HFFc6 (cell line): ENCODE data around the gene STXBP1. TPM values are rescaled to one million over a fixed set of nuclear protein-coding genes. Genes with fewer than 3 reads are reported as not detected.
A peak's percentile ranks its signal among the peaks of the same experiment; 100 is the strongest.

Experiments
- DNase-seq: peaks from one replicate; pipeline ENCODE4 v3.0.0-alpha.2; 2018
- H3K27ac Mint-ChIP-seq: 2 replicates; pipeline ENCODE4 v1.8.0; 2020; ENCODE audit warnings: mild to moderate bottlenecking, mixed read lengths
- H3K27me3 Mint-ChIP-seq: 2 replicates; pipeline ENCODE4 v1.8.0; 2021; ENCODE audit warnings: mild to moderate bottlenecking, moderate library complexity, mixed read lengths; ENCODE audit not compliant: insufficient read depth
- H3K36me3 Mint-ChIP-seq: 2 replicates; pipeline ENCODE4 v1.8.0; 2021; ENCODE audit warnings: low read depth, mixed read lengths
- H3K4me1 Mint-ChIP-seq: 2 replicates; pipeline ENCODE4 v1.8.0; 2020; ENCODE audit warnings: low read depth, mixed read lengths
- H3K4me3 Mint-ChIP-seq: 2 replicates; pipeline ENCODE4 v1.8.0; 2020; ENCODE audit warnings: mild to moderate bottlenecking, moderate library complexity, mixed read lengths
- H3K9me3 Mint-ChIP-seq: 2 replicates; pipeline ENCODE4 v1.8.0; 2020; ENCODE audit warnings: mild to moderate bottlenecking, mixed read lengths
- CTCF ChIP-seq: fragments of 200-600 bp; sonication (generic); IDR thresholded peaks from 2 replicates; pipeline ENCODE4 v1.5.0; 2021; ENCODE audit warnings: antibody characterized with exemption, mild to moderate bottlenecking
- total RNA-seq, 6 experiments: library from RNA; stranded (reverse); fragmentation: NEBNext Ultra II Directional; extraction: Animal tissue kit (Norgen Biotek cat#: 25700); gene quantifications; 2 replicates in 1 of 6; 3 replicates in 5 of 6; pipeline ENCODE4 v1.2.3, GENCODE V29; 2021

The STXBP1 gene
- total RNA-seq, 6 experiments from 2014 or later: 61.9 to 90.7 (median 73.6) TPM

- TF ChIP-seq CTCF: no peak
- Mint-ChIP-seq H3K9me3 (no peaks in the 10 kb centered on the region), H3K36me3 (peaks cover 21% of the 10 kb centered on the region), H3K27me3 (no peaks in the 10 kb centered on the region; the same call in 1 of the 2 replicates), H3K27ac (peak overlapping the region; percentile 93), H3K4me1 (peaks cover 69% of the 10 kb centered on the region), H3K4me3 (peak overlapping the region; percentile 84)
- no peak for DNase-seq
Observed at GRCh38 chr9:127569886-127570401, 42.1 kb upstream of the STXBP1 start.

GRCh38 chr9:127570533-127571111, 41.5 kb upstream of the STXBP1 start:
- TF ChIP-seq CTCF: no peak
- peak overlapping the region; percentile 93 for H3K27ac Mint-ChIP-seq
- peaks cover 66% of the 10 kb centered on the region for H3K4me1 Mint-ChIP-seq
- no peak for DNase-seq
- H3K27me3 Mint-ChIP-seq: no peaks in the 10 kb centered on the region; the same call in 1 of the 2 replicates
- peaks cover 16% of the 10 kb centered on the region for H3K36me3 Mint-ChIP-seq
- H3K9me3 Mint-ChIP-seq: no peaks in the 10 kb centered on the region
- no peak overlapping the region for H3K4me3 Mint-ChIP-seq

GRCh38 chr9:127571971-127572370, 40.1 kb upstream of the STXBP1 start:
- H3K27ac Mint-ChIP-seq: peak overlapping the region; percentile 91; the same call in 1 of the 2 replicates
- DNase-seq: no peak
- peaks cover 63% of the 10 kb centered on the region for H3K4me1 Mint-ChIP-seq
- no peak overlapping the region for H3K4me3 Mint-ChIP-seq
- peaks cover 10% of the 10 kb centered on the region for H3K36me3 Mint-ChIP-seq
- no peaks in the 10 kb centered on the region; the same call in 1 of the 2 replicates for H3K27me3 Mint-ChIP-seq
- no peak for TF ChIP-seq CTCF
- no peaks in the 10 kb centered on the region for H3K9me3 Mint-ChIP-seq

GRCh38 chr9:127572961-127573721, 38.9 kb upstream of the STXBP1 start:
- H3K27ac Mint-ChIP-seq: peak overlapping the region; percentile 91
- no peaks in the 10 kb centered on the region for H3K27me3 Mint-ChIP-seq
- peak overlapping the region; percentile 53; the same call in 1 of the 2 replicates for H3K4me3 Mint-ChIP-seq
- peaks cover 68% of the 10 kb centered on the region for H3K4me1 Mint-ChIP-seq
- no peaks in the 10 kb centered on the region for H3K9me3 Mint-ChIP-seq
- peak; percentile 64 for DNase-seq
- no peak for TF ChIP-seq CTCF
- H3K36me3 Mint-ChIP-seq: no peaks in the 10 kb centered on the region; the same call in 1 of the 2 replicates

GRCh38 chr9:127574072-127574993, 37.7 kb upstream of the STXBP1 start:
- Mint-ChIP-seq H3K9me3 (no peaks in the 10 kb centered on the region), H3K4me3 (peak overlapping the region; percentile 7; the same call in 1 of the 2 replicates), H3K27me3 (no peaks in the 10 kb centered on the region), H3K36me3 (no peaks in the 10 kb centered on the region; the same call in 1 of the 2 replicates), H3K27ac (peak overlapping the region; percentile 91), H3K4me1 (peaks cover 80% of the 10 kb centered on the region)
- no peak for DNase-seq
- peak; percentile 7; the same call in 1 of the 2 replicates for TF ChIP-seq CTCF
